Lung (tissue), 12 donors: ENCODE measurements around the gene NPFFR1. TPM values are rescaled to one million over a fixed set of nuclear protein-coding genes. Genes with fewer than 3 reads are reported as not detected.

ENCODE experiments used
- ATAC-seq: fragments of 200-7000 bp; cut with Tn5 transposase; one replicate; pipeline ENCODE4 v1.9.1; 2020; ENCODE audit warnings: moderate number of reproducible peaks; ENCODE audit not compliant: insufficient read depth, low FRiP score
- DNase-seq, 3 donors: peaks; one replicate each; pipeline ENCODE4 v3.0.0-alpha.2; 2013 to 2017
- H3K27ac ChIP-seq, 2 donors: one replicate each; pipeline ENCODE4 v1.5.1; 2013; ENCODE audit warnings: mild to moderate bottlenecking in 2 of 2, moderate library complexity in 2 of 2, control low read depth in 1 of 2, inconsistent platforms in 1 of 2, low read depth in 1 of 2, low read length in 1 of 2
- H3K27me3 ChIP-seq, 3 donors: one replicate each; pipeline ENCODE4 v1.5.1; 2013; ENCODE audit warnings: low read length in 2 of 3; ENCODE audit not compliant: control insufficient read depth in 3 of 3, insufficient read depth in 3 of 3
- H3K36me3 ChIP-seq, 4 donors: one replicate each; pipeline ENCODE4 v1.5.1; 2013; ENCODE audit warnings: low read length in 4 of 4, mild to moderate bottlenecking in 1 of 4, moderate library complexity in 1 of 4; ENCODE audit not compliant: control insufficient read depth in 4 of 4, insufficient read depth in 4 of 4
- H3K4me1 ChIP-seq, 5 donors: one replicate each; pipeline ENCODE4 v1.5.1; 2013; ENCODE audit warnings: low read length in 5 of 5, mild to moderate bottlenecking in 2 of 5, moderate library complexity in 1 of 5; ENCODE audit not compliant: control insufficient read depth in 5 of 5, insufficient read depth in 5 of 5
- H3K4me3 ChIP-seq: one replicate; pipeline ENCODE4 v1.5.1; 2013; ENCODE audit warnings: mild to moderate bottlenecking, control low read depth, moderate library complexity
- H3K9ac ChIP-seq, 2 donors: one replicate each; pipeline ENCODE4 v1.5.1; 2013; ENCODE audit warnings: low read length in 2 of 2, control low read depth in 1 of 2; ENCODE audit not compliant: insufficient read depth in 1 of 2
- H3K9me3 ChIP-seq, 4 donors: one replicate each; pipeline ENCODE4 v1.5.1; 2013; ENCODE audit warnings: low read length in 3 of 4, mild to moderate bottlenecking in 1 of 4, moderate library complexity in 1 of 4; ENCODE audit not compliant: control insufficient read depth in 4 of 4, insufficient read depth in 3 of 4
- CTCF ChIP-seq: IDR thresholded peaks from 2 replicates; pipeline ENCODE4 v1.5.1; 2012; ENCODE audit warnings: mild to moderate bottlenecking; ENCODE audit errors: control extremely low read depth, extremely low read depth
- WGBS, 2 donors: extraction: QIAGEN DNeasy Blood & Tissue Kit; methylation state at CpG; one replicate each; pipeline ENCODE4 v1.1.7; 2013; 5-methylcytosine and 5-hydroxymethylcytosine counted together
- polyA plus RNA-seq, 2 donors: library from polyadenylated mRNA; stranded (reverse); fragments of 200-250 nt; gene quantifications; one replicate each; pipeline ENCODE4 v1.2.1, GENCODE V29; 2013
- total RNA-seq, 2 donors: library from RNA; depleted of rRNA in 1 of 2; stranded (reverse); fragments of >200 nt in 1 of 2; gene quantifications; one replicate each; pipeline ENCODE4 v1.2.1, GENCODE V29; 2014 to 2021
- donor health status: control.
- donor health status: control.
- donor health status: Bipolar disorder and iron deficiency.
- donor health status: healthy.
- donor health status: DM: yes; HTN: yes; CAD: no.

NPFFR1 gene
- total and polyA plus RNA-seq, 4 donors: 0.12 to 2.2 (median 0.14) TPM

DNA sequence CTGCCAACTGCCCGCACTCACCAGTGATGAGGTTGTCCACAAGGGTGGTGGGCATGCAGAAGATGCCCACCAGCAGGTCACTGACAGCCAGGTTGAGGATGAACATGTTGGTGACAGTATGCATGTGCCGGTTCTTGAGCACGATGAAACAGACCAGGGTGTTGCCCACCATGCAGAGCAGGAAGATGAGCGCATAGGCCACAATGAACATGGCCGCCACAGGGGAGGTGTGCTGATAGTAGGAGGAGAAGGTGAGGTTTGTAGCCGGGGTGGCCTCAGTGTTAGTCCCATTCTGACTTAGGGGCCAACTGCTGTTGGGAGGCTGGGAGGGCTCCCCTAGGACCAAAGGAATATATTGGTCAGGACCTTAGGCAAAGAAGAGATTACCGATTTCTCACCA lies 17.7 kb downstream of the NPFFR1 start:
- ATAC-seq (no peak), DNase-seq (no peak)
- TF ChIP-seq CTCF: no peak
- WGBS, 2 donors: 96 to 97% methylated on average over 7 of the region's 7 CpGs
- peaks cover 0 to 5% (median 0%) of the 10 kb centered on the region in 4 donors for H3K9me3 ChIP-seq
- no peak overlapping the region for H3K27ac ChIP-seq
- H3K4me3 ChIP-seq: no peak overlapping the region
- H3K27me3 ChIP-seq: no peaks in the 10 kb centered on the region
- no peaks in the 10 kb centered on the region for H3K4me1 ChIP-seq
- H3K9ac ChIP-seq: no peak overlapping the region
- H3K36me3 ChIP-seq: no peaks in the 10 kb centered on the region

GRCh38 chr10:70265032-70265689 lies 18.6 kb downstream of the NPFFR1 start:
- H3K4me1 ChIP-seq: no peaks in the 10 kb centered on the region
- H3K36me3 ChIP-seq: no peaks in the 10 kb centered on the region
- H3K9me3 ChIP-seq: peaks cover 0 to 5% (median 0%) of the 10 kb centered on the region in 4 donors
- no peak overlapping the region for H3K9ac ChIP-seq
- DNase-seq: peak in 2 of 3 donors; percentile 18 to 44
- peak; percentile 24 for ATAC-seq
- 44 to 57% methylated on average over 10 of the region's 10 CpGs for WGBS, 2 donors
- no peaks in the 10 kb centered on the region for H3K27me3 ChIP-seq
- peak; percentile 2 for TF ChIP-seq CTCF
- no peak overlapping the region for H3K27ac ChIP-seq
- H3K4me3 ChIP-seq: no peak overlapping the region

GRCh38 chr10:70260734-70261133 lies 23.1 kb downstream of the NPFFR1 start:
- peaks cover 0 to 2% (median 0%) of the 10 kb centered on the region in 4 donors for H3K9me3 ChIP-seq
- peaks cover 0 to under 1% (median 0%) of the 10 kb centered on the region in 5 donors for H3K4me1 ChIP-seq
- TF ChIP-seq CTCF: no peak
- 81 to 92% methylated on average over 3 of the region's 3 CpGs for WGBS, 2 donors
- H3K9ac ChIP-seq: no peak overlapping the region
- H3K27me3 ChIP-seq: peaks cover 0 to 7% (median 3%) of the 10 kb centered on the region in 3 donors
- no peaks in the 10 kb centered on the region for H3K36me3 ChIP-seq
- no peak for DNase-seq
- ATAC-seq: no peak
- no peak overlapping the region for H3K27ac ChIP-seq
- H3K4me3 ChIP-seq: no peak overlapping the region

DNA sequence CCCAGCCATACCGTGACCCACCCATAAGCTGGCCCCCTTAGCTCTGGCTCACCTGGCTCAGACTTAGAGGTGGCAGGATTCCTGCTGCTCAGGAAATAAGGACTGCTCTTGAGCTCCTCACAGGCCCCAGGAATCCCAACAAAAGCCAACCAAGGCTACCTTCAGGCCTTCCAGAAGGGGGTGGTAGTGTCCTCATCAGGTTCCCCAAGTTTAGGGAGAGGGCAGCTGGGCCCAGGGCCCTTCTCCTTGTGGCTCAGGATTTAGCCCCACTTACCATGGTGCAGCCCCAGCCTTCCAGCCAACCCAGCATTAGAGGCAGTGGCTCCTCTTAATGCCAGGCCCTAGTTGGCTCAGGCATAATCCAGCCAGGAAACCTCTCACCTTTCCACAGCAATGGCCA lies 23.5 kb downstream of the NPFFR1 start:
- WGBS, 2 donors: 81 to 90% methylated on average over 1 of the region's 1 CpG
- no peak overlapping the region for H3K4me3 ChIP-seq
- no peak for ATAC-seq
- H3K27me3 ChIP-seq: peaks cover 0 to 12% (median 7%) of the 10 kb centered on the region in 3 donors
- no peak overlapping the region for H3K9ac ChIP-seq
- H3K9me3 ChIP-seq: peaks cover 0 to 3% (median 0%) of the 10 kb centered on the region in 4 donors
- H3K4me1 ChIP-seq: peaks cover 0 to 5% (median 3%) of the 10 kb centered on the region in 5 donors
- H3K27ac ChIP-seq: no peak overlapping the region
- H3K36me3 ChIP-seq: no peaks in the 10 kb centered on the region
- TF ChIP-seq CTCF: no peak
- no peak for DNase-seq
